GM19438 (cell line): ENCODE measurements around the gene ZER1.
"Not testable (repeated sequence)": the region's sequence is repeated elsewhere in the genome, so short reads cannot be mapped to it uniquely, and the experiment has no call there.

Experiments
- ATAC-seq: cut with Tn5 transposase; IDR thresholded peaks from one replicate; pipeline ENCODE4 v1.9.1; 2021; ENCODE audit warnings: low read depth; ENCODE audit not compliant: unreplicated experiment

The ZER1 gene

GRCh38 chr9:128699096-128699795 lies 72.5 kb downstream of the ZER1 start:
- not testable (repeated sequence) for ATAC-seq

GRCh38 chr9:128696923-128697707 lies 74.6 kb downstream of the ZER1 start:
- no peak for ATAC-seq

- no peak for ATAC-seq
Observed at GRCh38 chr9:128694344-128694743, 77.4 kb downstream of the ZER1 start.

- ATAC-seq: not testable (repeated sequence)
Observed at GRCh38 chr9:128693738-128694137, 78.0 kb downstream of the ZER1 start.

GRCh38 chr9:128690684-128691034 lies 81.1 kb downstream of the ZER1 start:
- no peak for ATAC-seq

GRCh38 chr9:128689820-128690683 lies 81.7 kb downstream of the ZER1 start:
- no peak for ATAC-seq

- ATAC-seq: no peak
Observed at GRCh38 chr9:128689293-128689774, 82.4 kb downstream of the ZER1 start.

GRCh38 chr9:128688501-128689292 lies 83.0 kb downstream of the ZER1 start, which contains the start of gene SET:
Gene SET, plus strand, starts transcription at chr9:128689222. Its CDS starts 361 bp downstream, at chr9:128689583.
- peak; percentile 53 for ATAC-seq

GRCh38 chr9:128687453-128687852 lies 84.3 kb downstream of the ZER1 start:
- no peak for ATAC-seq

- no peak for ATAC-seq
Observed at GRCh38 chr9:128685636-128686489, 85.9 kb downstream of the ZER1 start.

GRCh38 chr9:128684325-128685199 lies 87.2 kb downstream of the ZER1 start:
- ATAC-seq: peak; percentile 43

GRCh38 chr9:128684065-128684324 lies 87.7 kb downstream of the ZER1 start:
- peak; percentile 3 for ATAC-seq

- no peak for ATAC-seq
Observed at GRCh38 chr9:128683340-128684064, 88.2 kb downstream of the ZER1 start.
